ENCODE measurements around the gene SNX9. TPM values are rescaled to one million over a fixed set of nuclear protein-coding genes. Genes with fewer than 3 reads are reported as not detected.

SNX9 gene
- total and polyA plus RNA-seq, 10 of the 15 experiments (the other 5 are each of a cell fraction or from before 2014, with no cell fraction given), result 0.03 to 2.0 (median 0.37) TPM

DNA sequence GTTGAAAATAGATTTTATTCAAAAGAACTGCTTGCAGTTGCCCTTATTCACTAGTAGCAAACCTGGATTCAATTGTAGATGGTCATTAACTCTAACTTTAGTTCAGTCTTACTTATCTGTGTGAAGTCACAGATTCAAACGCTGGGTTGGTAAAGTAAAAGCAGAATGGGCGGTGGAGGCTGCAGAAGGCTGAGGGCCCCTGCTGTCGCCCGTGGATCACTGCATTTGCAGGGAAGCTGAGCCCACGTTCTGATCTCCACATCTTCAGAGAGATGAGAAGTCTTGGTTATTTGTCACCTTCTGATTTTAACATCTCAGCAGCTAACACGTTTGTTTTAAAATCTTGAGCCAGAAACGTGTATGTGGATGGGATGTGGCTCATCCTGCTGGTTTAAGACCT, 75.1 kb downstream of the SNX9 start:
- SMC1A ChIA-PET (ENCODE audit: uncharacterized antibody, unreplicated experiment), result interaction anchor here (1.6 kb wide), 1 partner anchor 17 kb away, joined by 4 read pairs; no protein-coding TSS in a partner anchor
- CTCF ChIA-PET, result interaction anchor here (1.4 kb wide), 1 partner anchor 12 kb away, joined by 4 read pairs; no protein-coding TSS in a partner anchor
- H2AFZ ChIP-seq (ENCODE audit: control insufficient read depth, low read depth, low read length), result no peak overlapping the region
- FAIRE-seq, result no peak
- no peaks in the 10 kb centered on the region for H3K4me1 ChIP-seq (ENCODE audit: control insufficient read depth, insufficient read depth, low read length)
- no peak overlapping the region for H3K4me2 ChIP-seq (ENCODE audit: control insufficient read depth, insufficient read depth)
- H3K36me3 ChIP-seq (ENCODE audit: control insufficient read depth in 2 of 2, insufficient read depth in 2 of 2, low read length in 1 of 2), result no peaks in the 10 kb centered on the region
- H3K9ac ChIP-seq (ENCODE audit: control insufficient read depth, insufficient read depth, low read length), result no peak overlapping the region
- H3K27ac ChIP-seq (ENCODE audit: control insufficient read depth, insufficient read depth), result no peak overlapping the region
- no TSS peak for BruUV-seq (replicated peaks)
- no peak overlapping the region for H3K4me3 ChIP-seq
- POLR2A ChIA-PET, result no interaction called here
- in situ Hi-C loops (cut with MboI), result no loop called here
- no peaks in the 10 kb centered on the region for H3K27me3 ChIP-seq (replicated peaks in 1 of 2; ENCODE audit: control insufficient read depth in 2 of 2, insufficient read depth in 2 of 2, low read length in 1 of 2)
- H4K20me1 ChIP-seq (ENCODE audit: control insufficient read depth, insufficient read depth), result no peaks in the 10 kb centered on the region
- TF ChIP-seq RAD21 (IDR thresholded peaks at IDR 0.05; ENCODE audit: insufficient read depth, low read depth, low read length) (peak; percentile 20; the same call in 1 of the 2 replicates), POU2F2 (IDR thresholded peaks at IDR 0.05; ENCODE audit: borderline replicate concordance, low read depth, low read length) (no peak)
- TF ChIP-seq, protein P1, sequence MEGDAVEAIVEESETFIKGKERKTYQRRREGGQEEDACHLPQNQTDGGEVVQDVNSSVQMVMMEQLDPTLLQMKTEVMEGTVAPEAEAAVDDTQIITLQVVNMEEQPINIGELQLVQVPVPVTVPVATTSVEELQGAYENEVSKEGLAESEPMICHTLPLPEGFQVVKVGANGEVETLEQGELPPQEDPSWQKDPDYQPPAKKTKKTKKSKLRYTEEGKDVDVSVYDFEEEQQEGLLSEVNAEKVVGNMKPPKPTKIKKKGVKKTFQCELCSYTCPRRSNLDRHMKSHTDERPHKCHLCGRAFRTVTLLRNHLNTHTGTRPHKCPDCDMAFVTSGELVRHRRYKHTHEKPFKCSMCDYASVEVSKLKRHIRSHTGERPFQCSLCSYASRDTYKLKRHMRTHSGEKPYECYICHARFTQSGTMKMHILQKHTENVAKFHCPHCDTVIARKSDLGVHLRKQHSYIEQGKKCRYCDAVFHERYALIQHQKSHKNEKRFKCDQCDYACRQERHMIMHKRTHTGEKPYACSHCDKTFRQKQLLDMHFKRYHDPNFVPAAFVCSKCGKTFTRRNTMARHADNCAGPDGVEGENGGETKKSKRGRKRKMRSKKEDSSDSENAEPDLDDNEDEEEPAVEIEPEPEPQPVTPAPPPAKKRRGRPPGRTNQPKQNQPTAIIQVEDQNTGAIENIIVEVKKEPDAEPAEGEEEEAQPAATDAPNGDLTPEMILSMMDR (IDR thresholded peaks at IDR 0.05 in 2 of 3, conservative IDR thresholded peaks at IDR 0.05 in 1 of 3; ENCODE audit: control insufficient read depth in 2 of 3, extremely low read depth in 1 of 3, insufficient read depth in 1 of 3, low read depth in 3 of 3, low read length in 3 of 3), result peak in 1 of 3 experiments; percentile 11; a peak in 1 of 6 replicates
- no peaks in the 10 kb centered on the region for H3K9me3 ChIP-seq (replicated peaks; ENCODE audit: control insufficient read depth, insufficient read depth, low read length)
- DNase-seq (ENCODE audit: low read depth, low spot score), result no peak
- RAD21 ChIA-PET (ENCODE audit: unreplicated experiment), result interaction anchor here (0.5 kb wide), 1 partner anchor 543 kb away, joined by 3 read pairs; no protein-coding TSS in a partner anchor
- ATAC-seq, result no peak
- no peaks in the 10 kb centered on the region for H3K79me2 ChIP-seq (ENCODE audit: control insufficient read depth, insufficient read depth, low read length)
- intact Hi-C loops (cut with micrococcal nuclease; ENCODE audit: unreplicated experiment), result no loop called here
- WGBS (ENCODE audit: insufficient coverage, insufficient replicate concordance, low lambda C conversion rate, missing lambda C conversion rate), result 79% methylated on average over 7 of the region's 7 CpGs

DNA sequence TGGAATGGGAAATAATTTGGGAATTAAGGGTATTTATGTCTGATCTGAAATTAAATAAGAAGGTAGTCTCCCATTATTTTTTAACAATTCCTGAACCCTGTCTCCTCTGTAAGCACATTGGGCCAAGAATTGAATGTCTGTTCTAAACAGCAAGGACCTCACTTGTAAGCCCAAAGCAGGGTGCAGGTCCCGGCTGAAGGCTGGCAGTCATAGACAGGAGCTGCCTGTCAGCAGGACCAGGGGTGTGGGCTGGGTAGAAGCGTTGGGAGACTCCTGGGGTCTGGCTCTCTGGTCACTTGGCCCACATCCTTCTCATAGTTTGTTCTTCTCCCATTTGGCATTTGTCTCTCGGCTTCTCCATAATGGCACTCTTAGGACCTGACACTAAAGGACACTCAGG, 75.6 kb downstream of the SNX9 start:
- Histone ChIP-seq H3K4me2 (ENCODE audit: control insufficient read depth, insufficient read depth) (no peak overlapping the region), H3K36me3 (ENCODE audit: control insufficient read depth in 2 of 2, insufficient read depth in 2 of 2, low read length in 1 of 2) (no peaks in the 10 kb centered on the region), H3K27ac (ENCODE audit: control insufficient read depth, insufficient read depth) (no peak overlapping the region), H3K9me3 (replicated peaks; ENCODE audit: control insufficient read depth, insufficient read depth, low read length) (no peaks in the 10 kb centered on the region), H3K27me3 (replicated peaks in 1 of 2; ENCODE audit: control insufficient read depth in 2 of 2, insufficient read depth in 2 of 2, low read length in 1 of 2) (no peaks in the 10 kb centered on the region), H2AFZ (ENCODE audit: control insufficient read depth, low read depth, low read length) (no peak overlapping the region), H3K4me1 (ENCODE audit: control insufficient read depth, insufficient read depth, low read length) (no peaks in the 10 kb centered on the region), H4K20me1 (ENCODE audit: control insufficient read depth, insufficient read depth) (no peaks in the 10 kb centered on the region), H3K4me3 (no peak overlapping the region), H3K79me2 (ENCODE audit: control insufficient read depth, insufficient read depth, low read length) (no peaks in the 10 kb centered on the region), H3K9ac (ENCODE audit: control insufficient read depth, insufficient read depth, low read length) (no peak overlapping the region)
- no peak for FAIRE-seq
- WGBS (ENCODE audit: insufficient coverage, insufficient replicate concordance, low lambda C conversion rate, missing lambda C conversion rate), result 83% methylated on average over 3 of the region's 3 CpGs
- no TSS peak for BruUV-seq (replicated peaks)
- ChIA-PET POLR2A (no interaction called here), RAD21 (ENCODE audit: unreplicated experiment) (interaction anchor here (0.5 kb wide), 1 partner anchor 543 kb away, joined by 3 read pairs; no protein-coding TSS in a partner anchor), CTCF (no interaction called here), SMC1A (ENCODE audit: uncharacterized antibody, unreplicated experiment) (no interaction called here)
- no peak for DNase-seq (ENCODE audit: low read depth, low spot score)
- in situ Hi-C loops (cut with MboI), result no loop called here
- ATAC-seq, result no peak
- intact Hi-C loops (cut with micrococcal nuclease; ENCODE audit: unreplicated experiment), result no loop called here
- TF ChIP-seq TCF3 (IDR thresholded peaks at IDR 0.05; ENCODE audit: borderline replicate concordance, insufficient read depth, low read depth, low read length) (no peak), ESRRA (IDR thresholded peaks at IDR 0.05; ENCODE audit: low read length) (no peak), ZNF207 (IDR thresholded peaks at IDR 0.05; ENCODE audit: borderline replicate concordance) (no peak), IKZF1 (conservative IDR thresholded peaks at IDR 0.05) (no peak), EGR1 (IDR thresholded peaks at IDR 0.05; ENCODE audit: borderline replicate concordance in 1 of 2, low read depth in 2 of 2, low read length in 2 of 2) (no peak), FOXM1 (IDR thresholded peaks at IDR 0.05; ENCODE audit: low read depth, low read length) (no peak), JUND (IDR thresholded peaks at IDR 0.05; ENCODE audit: low read depth, low read length) (no peak), IKZF2 (IDR thresholded peaks at IDR 0.05) (no peak)
- TF ChIP-seq, protein P2, sequence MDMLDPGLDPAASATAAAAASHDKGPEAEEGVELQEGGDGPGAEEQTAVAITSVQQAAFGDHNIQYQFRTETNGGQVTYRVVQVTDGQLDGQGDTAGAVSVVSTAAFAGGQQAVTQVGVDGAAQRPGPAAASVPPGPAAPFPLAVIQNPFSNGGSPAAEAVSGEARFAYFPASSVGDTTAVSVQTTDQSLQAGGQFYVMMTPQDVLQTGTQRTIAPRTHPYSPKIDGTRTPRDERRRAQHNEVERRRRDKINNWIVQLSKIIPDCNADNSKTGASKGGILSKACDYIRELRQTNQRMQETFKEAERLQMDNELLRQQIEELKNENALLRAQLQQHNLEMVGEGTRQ (IDR thresholded peaks at IDR 0.05; ENCODE audit: borderline replicate concordance, low read depth, low read length), result no peak
- TF ChIP-seq, protein P3, sequence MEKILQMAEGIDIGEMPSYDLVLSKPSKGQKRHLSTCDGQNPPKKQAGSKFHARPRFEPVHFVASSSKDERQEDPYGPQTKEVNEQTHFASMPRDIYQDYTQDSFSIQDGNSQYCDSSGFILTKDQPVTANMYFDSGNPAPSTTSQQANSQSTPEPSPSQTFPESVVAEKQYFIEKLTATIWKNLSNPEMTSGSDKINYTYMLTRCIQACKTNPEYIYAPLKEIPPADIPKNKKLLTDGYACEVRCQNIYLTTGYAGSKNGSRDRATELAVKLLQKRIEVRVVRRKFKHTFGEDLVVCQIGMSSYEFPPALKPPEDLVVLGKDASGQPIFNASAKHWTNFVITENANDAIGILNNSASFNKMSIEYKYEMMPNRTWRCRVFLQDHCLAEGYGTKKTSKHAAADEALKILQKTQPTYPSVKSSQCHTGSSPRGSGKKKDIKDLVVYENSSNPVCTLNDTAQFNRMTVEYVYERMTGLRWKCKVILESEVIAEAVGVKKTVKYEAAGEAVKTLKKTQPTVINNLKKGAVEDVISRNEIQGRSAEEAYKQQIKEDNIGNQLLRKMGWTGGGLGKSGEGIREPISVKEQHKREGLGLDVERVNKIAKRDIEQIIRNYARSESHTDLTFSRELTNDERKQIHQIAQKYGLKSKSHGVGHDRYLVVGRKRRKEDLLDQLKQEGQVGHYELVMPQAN (conservative IDR thresholded peaks at IDR 0.05), result no peak
